ENCODE data around the gene SAMD8.
"Not testable (repeated sequence)": the region's sequence is repeated elsewhere in the genome, so short reads cannot be mapped to it uniquely, and the experiment has no call there.

Gene SAMD8

DNA sequence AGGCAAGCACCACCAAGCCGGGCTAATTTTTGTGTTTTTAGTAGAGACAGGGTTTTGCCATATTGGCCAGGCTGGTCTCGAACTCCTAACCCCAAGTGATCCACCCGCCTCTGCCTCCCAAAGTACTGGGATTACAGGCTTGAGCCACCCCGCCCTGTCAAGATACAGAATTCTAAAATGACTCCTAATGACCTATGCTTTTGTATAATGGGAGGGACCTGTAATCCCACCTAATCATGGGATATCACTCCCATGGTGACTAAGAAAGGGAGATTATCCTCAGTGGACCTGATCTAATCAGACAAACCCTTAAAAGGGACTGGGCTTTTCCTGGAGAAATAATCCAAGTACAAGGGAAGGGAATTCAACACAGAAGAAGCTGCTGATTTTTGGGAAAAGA lies 28.8 kb downstream of the SAMD8 start:
- DNase-seq (ENCODE audit: low read depth): no peak

DNA sequence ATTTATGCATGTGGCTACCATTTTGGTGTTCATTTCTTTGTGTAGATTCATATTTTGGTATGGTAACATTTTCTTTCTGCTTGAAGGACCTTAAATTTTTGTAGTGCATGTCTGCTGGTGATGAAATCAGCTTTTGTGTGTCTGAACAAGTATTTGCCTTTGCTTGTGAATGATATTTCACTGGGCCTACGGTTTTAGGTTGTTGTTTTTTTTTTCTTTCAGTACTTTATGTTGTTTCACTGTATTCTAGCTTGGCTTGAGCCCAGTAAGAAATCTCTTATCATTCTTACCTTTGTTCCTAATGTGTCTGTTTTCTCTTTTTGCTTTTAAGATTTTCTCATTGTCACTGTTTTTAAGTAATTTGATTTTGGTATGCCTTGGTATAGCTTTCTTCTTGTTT lies 31.9 kb downstream of the SAMD8 start:
- no peak for DNase-seq (ENCODE audit: low read depth)

DNA sequence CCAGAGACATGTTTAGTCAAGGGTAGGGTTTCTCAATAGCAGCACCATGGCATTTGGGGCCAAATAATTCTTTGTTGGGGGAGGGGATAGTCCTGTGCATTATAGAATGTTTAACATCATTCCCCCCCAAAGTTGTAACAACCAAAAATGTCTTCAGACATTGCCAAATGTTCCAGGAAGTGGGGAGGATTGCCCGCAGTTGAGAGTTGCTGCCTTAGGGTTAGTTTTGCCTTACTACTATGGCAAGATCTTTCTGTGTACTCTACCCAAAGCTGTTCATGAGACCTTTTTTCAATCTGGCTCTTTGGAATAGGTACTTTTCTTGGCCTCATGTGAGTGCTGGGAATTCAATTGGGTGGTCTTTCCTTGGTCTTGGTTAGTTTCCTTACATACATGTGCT lies 34.1 kb downstream of the SAMD8 start:
- DNase-seq (ENCODE audit: low read depth): no peak

DNA sequence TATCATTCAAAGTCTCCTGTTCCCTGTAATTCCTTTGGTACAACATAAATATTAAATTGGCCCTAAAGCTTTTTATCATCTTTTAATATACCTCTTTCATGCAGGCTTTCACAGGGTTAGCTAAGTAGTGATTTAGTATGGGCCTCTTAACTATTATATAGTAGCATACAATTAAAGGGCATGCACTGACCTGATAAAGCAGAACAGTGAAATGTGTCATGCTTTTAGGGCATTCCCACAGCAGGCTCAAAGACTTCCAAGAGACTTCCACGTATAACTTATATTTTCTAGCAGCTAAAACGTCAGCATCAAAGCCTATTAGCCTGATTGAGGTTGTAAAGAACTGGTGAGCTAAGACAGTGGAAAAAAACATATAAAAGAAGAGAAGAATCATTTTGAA lies 35.3 kb downstream of the SAMD8 start:
- no peak for DNase-seq (ENCODE audit: low read depth)

- no peak for DNase-seq (ENCODE audit: low read depth)
Observed at GRCh38 chr10:75150656-75151055, 39.2 kb downstream of the SAMD8 start.

DNA sequence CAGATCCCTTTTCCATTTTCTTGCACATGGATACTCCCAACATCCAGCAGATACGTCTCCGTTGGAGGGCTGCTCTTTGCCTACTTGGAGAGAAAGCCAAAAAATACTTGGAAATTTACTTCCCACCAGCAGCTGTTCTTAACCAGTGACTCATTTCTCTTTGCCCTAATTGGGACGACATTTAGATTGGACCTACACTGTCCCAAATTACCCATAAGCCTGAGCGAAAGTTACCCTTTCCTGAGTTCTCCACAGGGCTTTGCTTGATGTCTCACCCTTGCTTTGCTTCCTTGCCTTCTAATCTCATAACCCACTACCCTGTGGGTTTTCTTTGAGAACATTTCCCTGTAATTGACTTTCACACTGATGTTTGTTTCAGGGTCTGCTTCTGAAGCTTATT lies 48.1 kb downstream of the SAMD8 start:
- DNase-seq (ENCODE audit: low read depth): no peak

GRCh38 chr10:75165684-75166622 lies 54.5 kb downstream of the SAMD8 start:
- DNase-seq (ENCODE audit: low read depth): no peak

GRCh38 chr10:75166623-75166972 lies 55.1 kb downstream of the SAMD8 start:
- no peak for DNase-seq (ENCODE audit: low read depth)

GRCh38 chr10:75168275-75168674 lies 56.8 kb downstream of the SAMD8 start:
- no peak for DNase-seq (ENCODE audit: low read depth)

DNA sequence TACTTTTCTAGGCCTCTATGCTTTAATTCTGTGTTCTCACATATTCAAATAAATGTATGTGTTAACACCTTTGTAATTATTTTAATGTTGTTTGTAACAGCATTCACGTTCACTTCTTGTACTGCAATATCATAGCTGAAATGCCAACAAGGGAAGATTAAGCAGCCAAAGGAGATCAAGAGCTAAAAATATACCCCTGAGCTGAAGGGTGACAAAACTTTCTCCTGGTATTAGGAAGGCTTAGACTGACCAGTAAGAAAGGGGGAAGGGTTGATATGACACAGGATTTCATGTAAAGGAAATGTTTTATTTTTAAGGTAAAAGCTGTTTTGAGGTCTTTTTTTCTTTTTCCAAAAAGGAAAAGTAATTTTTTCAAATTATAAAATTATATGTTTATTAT lies 58.8 kb downstream of the SAMD8 start:
- no peak for DNase-seq (ENCODE audit: low read depth)

DNA sequence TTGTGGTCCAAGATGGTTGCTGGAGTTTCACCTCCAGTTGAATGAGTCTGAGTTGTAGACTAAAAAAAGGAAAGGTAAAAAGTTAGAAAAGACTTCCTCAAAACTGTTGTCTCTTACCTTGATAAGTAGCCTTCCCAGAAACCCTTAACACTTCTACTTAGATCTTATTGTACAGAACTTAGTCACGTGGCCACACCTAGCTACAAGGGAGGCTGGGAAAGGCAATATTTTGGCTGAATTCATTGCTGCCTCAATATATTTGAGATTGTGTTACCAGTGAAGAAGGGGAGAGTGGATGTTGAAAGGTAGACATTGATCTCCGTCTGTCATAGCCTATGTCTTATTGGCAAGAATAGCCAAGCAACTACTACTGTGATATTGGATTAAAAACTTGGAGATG lies 63.6 kb downstream of the SAMD8 start:
- DNase-seq (ENCODE audit: low read depth): no peak

- no peak for DNase-seq (ENCODE audit: low read depth)
Observed at GRCh38 chr10:75176046-75176445, 64.6 kb downstream of the SAMD8 start.

DNA sequence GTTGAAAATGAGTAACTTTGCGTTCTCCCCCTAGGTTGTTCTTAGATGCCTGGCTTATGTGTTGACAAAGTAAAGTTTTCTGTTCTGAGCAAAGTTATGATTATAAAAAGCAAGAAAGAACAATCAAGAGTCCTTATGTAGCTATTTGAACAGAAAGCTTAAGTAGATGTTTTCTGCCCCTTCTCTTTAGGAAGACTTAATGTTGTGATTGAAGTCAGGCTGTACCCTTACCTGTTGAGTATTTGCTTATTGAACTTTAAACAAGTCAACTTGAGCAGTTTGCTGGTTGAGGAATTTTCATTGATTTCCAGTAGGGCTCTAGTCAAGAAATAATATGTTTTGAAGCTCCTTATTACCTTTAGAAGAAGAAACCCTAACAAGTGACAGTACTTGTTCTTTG lies 65.3 kb downstream of the SAMD8 start:
- no peak for DNase-seq (ENCODE audit: low read depth)

DNA sequence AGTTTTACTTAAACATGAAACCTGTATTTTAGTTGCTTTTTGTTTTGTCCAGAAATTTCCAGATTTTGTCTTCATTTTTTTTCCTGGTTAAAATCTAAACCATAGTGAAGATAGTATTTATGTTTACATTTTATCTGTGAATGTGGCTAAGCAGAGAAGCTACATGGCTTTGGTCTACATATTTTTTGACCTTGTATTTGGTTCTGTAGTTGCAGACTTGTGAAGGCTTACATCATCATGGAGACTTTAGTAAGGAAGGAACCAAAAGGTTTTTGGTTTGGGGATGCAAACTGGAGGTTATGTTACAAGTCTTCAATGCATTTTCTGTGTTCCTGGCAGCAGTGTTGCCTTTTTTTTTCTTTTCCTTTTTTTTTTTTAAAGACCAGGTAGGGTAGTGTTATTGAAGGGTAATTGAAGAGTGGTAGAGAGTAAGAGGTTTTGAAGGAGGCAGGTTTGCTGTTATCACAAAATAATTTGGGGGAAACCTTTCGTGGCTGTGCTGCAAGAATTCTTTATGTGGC lies 68.3 kb downstream of the SAMD8 start:
- no peak for DNase-seq (ENCODE audit: low read depth)

DNA sequence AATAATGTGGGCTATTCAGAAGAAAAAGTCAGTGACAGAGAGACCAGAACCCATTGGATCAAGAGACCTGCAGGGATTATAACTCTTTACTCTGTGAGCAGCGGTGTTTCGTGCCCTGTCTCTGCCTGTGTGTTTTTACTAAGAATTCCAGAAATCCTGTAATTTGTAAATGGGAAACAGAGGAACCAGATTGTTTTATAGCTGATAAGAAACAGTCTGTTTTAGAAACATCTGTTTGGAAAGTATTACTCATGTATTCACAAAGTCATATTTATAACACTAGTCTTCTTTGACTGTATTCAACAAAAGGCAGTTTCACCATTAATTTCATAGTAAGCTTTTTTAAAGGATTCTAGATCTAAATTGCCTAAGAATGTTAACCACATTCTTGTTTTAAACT lies 69.1 kb downstream of the SAMD8 start:
- no peak for DNase-seq (ENCODE audit: low read depth)

DNA sequence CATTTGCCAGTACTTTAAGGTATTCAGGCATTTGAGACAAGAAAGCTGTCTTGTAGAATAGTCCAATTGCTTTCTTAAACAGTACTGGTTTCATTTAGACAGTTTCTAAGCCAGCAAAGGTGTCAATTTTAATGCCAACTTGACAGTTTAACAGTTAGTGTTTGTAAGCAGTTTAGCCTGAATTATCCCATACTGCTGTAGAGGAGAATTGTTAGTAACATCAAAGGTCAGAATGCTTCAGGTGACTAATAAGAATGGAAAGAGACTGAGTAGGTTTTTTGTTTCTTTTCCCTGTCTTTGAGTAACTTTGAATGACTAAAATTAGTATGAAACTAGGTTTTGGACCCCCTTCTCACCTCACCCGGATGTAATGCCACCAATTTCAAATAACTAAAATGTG lies 69.6 kb downstream of the SAMD8 start:
- DNase-seq (ENCODE audit: low read depth): no peak

DNA sequence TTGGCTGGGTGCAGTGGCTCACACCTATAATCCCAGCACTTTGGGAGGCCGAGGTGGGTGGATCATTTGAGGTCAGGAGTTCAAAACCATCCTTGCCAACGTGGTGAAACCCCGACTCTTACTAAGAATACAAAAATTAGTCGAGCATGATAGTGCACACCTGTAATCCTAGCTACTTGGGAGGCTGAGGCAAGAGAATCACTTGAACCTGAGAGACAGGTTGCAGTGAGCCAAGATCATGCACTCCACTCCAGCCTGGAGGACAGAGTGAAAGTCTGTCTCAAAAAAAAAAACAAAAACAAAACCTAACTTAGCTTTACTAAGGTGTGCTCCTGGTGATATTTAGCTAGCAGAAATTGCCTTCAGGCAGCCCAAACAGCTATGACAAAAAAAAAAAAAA lies 74.9 kb downstream of the SAMD8 start:
- no peak for DNase-seq (ENCODE audit: low read depth)

DNA sequence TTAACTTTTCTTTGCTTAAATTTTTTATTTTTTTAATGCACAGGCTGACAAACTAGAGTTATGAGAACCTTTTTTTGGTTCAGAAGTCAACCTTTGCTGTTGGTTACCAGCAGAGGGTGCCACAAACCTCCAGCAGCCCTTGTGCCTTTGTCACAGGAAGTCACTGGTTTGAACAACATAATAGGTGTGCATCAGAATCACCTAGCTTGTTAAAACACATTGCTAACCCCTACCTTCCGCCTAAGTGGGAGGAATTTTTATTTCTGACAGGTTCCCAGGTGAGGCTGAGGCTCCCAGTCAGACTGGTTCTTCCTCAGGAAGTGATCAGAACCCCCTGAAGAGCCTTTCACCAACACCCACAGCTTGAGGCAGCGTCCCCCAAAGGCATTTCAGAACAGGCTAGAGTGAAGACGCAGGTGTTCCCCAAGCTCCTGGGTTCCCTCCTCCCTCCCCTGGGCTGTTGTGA lies 76.5 kb downstream of the SAMD8 start:
- DNase-seq (ENCODE audit: low read depth): peak; percentile 38

GRCh38 chr10:75188522-75188921 lies 77.1 kb downstream of the SAMD8 start:
- not testable (repeated sequence) for DNase-seq (ENCODE audit: low read depth)

DNA sequence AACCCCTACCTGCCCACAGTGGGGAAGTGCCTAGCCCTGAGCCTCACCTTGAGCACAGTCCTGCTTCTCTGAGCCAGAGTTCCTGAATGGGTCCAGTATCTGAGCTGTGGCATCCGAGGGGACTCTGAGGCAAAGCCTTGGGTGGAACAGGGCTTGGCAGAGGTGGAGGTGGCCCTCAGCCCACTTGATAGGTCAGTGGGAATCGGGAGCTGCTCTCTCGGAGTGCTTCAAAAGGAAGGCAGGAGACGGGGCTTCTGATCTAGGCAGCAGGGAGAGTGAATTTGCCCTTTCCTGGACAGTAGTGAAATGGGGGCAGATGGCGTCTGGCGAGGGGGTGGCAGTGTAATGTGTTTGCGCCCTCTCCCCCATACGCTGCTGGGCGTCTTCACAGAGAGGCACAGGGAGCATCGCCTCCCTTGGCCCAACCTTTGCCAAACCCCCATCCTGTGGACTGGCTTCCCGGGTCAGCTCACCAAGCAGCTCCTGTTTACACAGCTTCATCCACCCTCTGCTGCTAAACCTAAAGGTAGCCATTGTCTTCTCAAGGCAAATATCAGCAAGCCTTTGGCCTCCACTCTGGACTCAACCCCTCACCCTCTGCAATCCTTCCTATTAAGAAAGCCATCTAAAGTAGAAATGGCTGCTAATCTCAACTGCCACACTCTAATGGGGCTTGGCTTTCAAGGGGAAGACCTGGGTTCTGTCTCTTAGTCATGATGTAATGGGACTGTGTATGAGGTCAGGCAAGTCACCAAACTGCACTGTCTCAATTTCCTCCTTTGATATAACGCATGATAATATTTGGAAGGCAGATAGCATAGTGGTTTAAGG lies 78.0 kb downstream of the SAMD8 start:
- DNase-seq (ENCODE audit: low read depth): no peak

GRCh38 chr10:75191821-75192568 lies 80.5 kb downstream of the SAMD8 start:
- no peak for DNase-seq (ENCODE audit: low read depth)

- DNase-seq (ENCODE audit: low read depth): not testable (repeated sequence)
Observed at GRCh38 chr10:75194625-75195024, 83.2 kb downstream of the SAMD8 start.
